Astrocyte (in vitro differentiated cells and primary cell): ENCODE measurements around the gene CHRNA5. TPM values are rescaled to one million over a fixed set of nuclear protein-coding genes. Genes with fewer than 3 reads are reported as not detected.

Experiments used
- DNase-seq: peaks from one replicate; pipeline ENCODE4 v3.0.0-alpha.2; 2010; ENCODE audit warnings: low read depth
- FAIRE-seq: peaks from 2 replicates; lab custom pipeline; 2011; peaks lifted over from hg19 to GRCh38; lab: Jason Lieb, UNC
- H2AFZ ChIP-seq: 2 replicates; pipeline ENCODE4 v1.6.0; 2012; ENCODE audit warnings: low read depth, low read length, inconsistent platforms
- H3K27ac ChIP-seq: 2 replicates; pipeline ENCODE4 v1.5.1; 2011; ENCODE audit warnings: low read depth, low read length, inconsistent platforms
- H3K27me3 ChIP-seq: 2 replicates; pipeline ENCODE4 v1.6.0; 2011; ENCODE audit warnings: low read length, inconsistent platforms; ENCODE audit not compliant: insufficient read depth
- H3K36me3 ChIP-seq: 2 replicates; pipeline ENCODE4 v1.5.1; 2011; ENCODE audit warnings: low read length, inconsistent platforms; ENCODE audit not compliant: insufficient read depth
- H3K4me1 ChIP-seq: 2 replicates; pipeline ENCODE4 v1.5.1; 2011; ENCODE audit warnings: low read length, inconsistent platforms; ENCODE audit not compliant: insufficient read depth
- H3K4me2 ChIP-seq: 2 replicates; pipeline ENCODE4 v1.6.0; 2012; ENCODE audit warnings: low read length, inconsistent platforms
- H3K4me3 ChIP-seq: 2 replicates; pipeline ENCODE4 v1.5.1; 2011; ENCODE audit warnings: low read depth, mild to moderate bottlenecking, low read length, inconsistent platforms; ENCODE audit not compliant: insufficient read depth
- H3K79me2 ChIP-seq: 2 replicates; pipeline ENCODE4 v1.6.0; 2012; ENCODE audit warnings: mild to moderate bottlenecking, low read length, inconsistent platforms; ENCODE audit not compliant: insufficient read depth
- H3K9ac ChIP-seq: 2 replicates; pipeline ENCODE4 v1.6.0; 2012; ENCODE audit warnings: mild to moderate bottlenecking, low read length, inconsistent platforms
- H3K9me3 ChIP-seq: 2 replicates; pipeline ENCODE4 v1.5.1; 2012; ENCODE audit warnings: low read depth, mild to moderate bottlenecking, low read length, inconsistent platforms; ENCODE audit not compliant: insufficient read depth
- H4K20me1 ChIP-seq: 2 replicates; pipeline ENCODE4 v1.6.0; 2012; ENCODE audit warnings: low read length, inconsistent platforms; ENCODE audit not compliant: insufficient read depth
- H3K27ac Mint-ChIP-seq: one replicate; pipeline ENCODE4 v1.8.0; 2021; ENCODE audit warnings: mild to moderate bottlenecking, mixed read lengths; ENCODE audit not compliant: unreplicated experiment
- H3K27me3 Mint-ChIP-seq: one replicate; pipeline ENCODE4 v1.8.0; 2021; ENCODE audit warnings: low read depth, mixed read lengths; ENCODE audit not compliant: unreplicated experiment
- H3K36me3 Mint-ChIP-seq: one replicate; pipeline ENCODE4 v1.8.0; 2021; ENCODE audit warnings: low read depth, mixed read lengths; ENCODE audit not compliant: unreplicated experiment
- H3K4me1 Mint-ChIP-seq: one replicate; pipeline ENCODE4 v1.8.0; 2021; ENCODE audit warnings: low read depth, mixed read lengths; ENCODE audit not compliant: unreplicated experiment
- H3K4me3 Mint-ChIP-seq: one replicate; pipeline ENCODE4 v1.8.0; 2021; ENCODE audit warnings: mild to moderate bottlenecking, moderate library complexity, mixed read lengths; ENCODE audit not compliant: unreplicated experiment
- H3K9me3 Mint-ChIP-seq: one replicate; pipeline ENCODE4 v1.8.0; 2021; ENCODE audit warnings: mild to moderate bottlenecking, mixed read lengths; ENCODE audit not compliant: unreplicated experiment
- CTCF ChIP-seq: IDR thresholded peaks from 2 replicates; pipeline ENCODE4 v1.5.1; 2011; ENCODE audit warnings: low read depth, mild to moderate bottlenecking, inconsistent platforms, low read length, moderate library complexity; ENCODE audit not compliant: insufficient read depth
- EZH2 ChIP-seq: IDR thresholded peaks from 2 replicates; pipeline ENCODE4 v1.6.1; 2012; ENCODE audit warnings: mild to moderate bottlenecking, low read length, inconsistent platforms; ENCODE audit not compliant: insufficient read depth
- total RNA-seq: library from RNA; stranded (reverse); gene quantifications from 2 replicates; pipeline ENCODE4 v1.2.1, GENCODE V29; 2021

CHRNA5 gene
- total RNA-seq, 1 donor from 2014 or later, result 2.5 TPM

DNA sequence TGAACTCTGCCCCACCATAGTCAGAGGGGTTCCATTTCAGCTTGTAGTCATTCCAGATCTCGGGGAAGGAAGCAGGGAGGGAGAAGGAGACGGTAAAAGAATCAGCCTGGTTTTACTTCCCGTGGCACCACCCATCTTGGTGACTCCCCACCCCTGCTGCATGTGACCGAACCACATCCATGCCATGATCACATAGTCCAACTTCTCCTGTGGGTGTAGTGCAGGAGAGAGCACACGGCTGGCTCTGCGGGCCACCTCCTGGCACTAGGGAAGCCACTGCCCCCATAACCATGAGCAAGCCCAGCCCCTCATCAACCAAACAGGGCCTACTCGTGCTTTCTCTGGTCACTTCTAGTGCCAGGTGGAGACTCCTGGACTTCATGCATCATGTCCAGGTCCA lies 51.8 kb downstream of the CHRNA5 start:
- no peak for FAIRE-seq
- H3K27me3 Mint-ChIP-seq, result peaks cover 47% of the 10 kb centered on the region
- H3K4me1 Mint-ChIP-seq, result peaks cover 2% of the 10 kb centered on the region

GRCh38 chr15:78617516-78617915 lies 52.2 kb downstream of the CHRNA5 start:
- Histone ChIP-seq H3K9me3 (no peaks in the 10 kb centered on the region), H3K4me1 (no peaks in the 10 kb centered on the region), H4K20me1 (no peaks in the 10 kb centered on the region), H3K9ac (no peak overlapping the region), H3K27ac (no peak overlapping the region), H2AFZ (no peak overlapping the region), H3K36me3 (no peaks in the 10 kb centered on the region), H3K4me3 (no peak overlapping the region), H3K27me3 (peaks cover 33% of the 10 kb centered on the region), H3K4me2 (no peak overlapping the region), H3K79me2 (no peaks in the 10 kb centered on the region)
- FAIRE-seq, result no peak
- Mint-ChIP-seq H3K4me1 (peaks cover 2% of the 10 kb centered on the region), H3K27ac (no peak overlapping the region), H3K27me3 (peaks cover 52% of the 10 kb centered on the region), H3K9me3 (peaks cover 2% of the 10 kb centered on the region), H3K4me3 (no peak overlapping the region), H3K36me3 (no peaks in the 10 kb centered on the region)
- TF ChIP-seq EZH2 (no peak), CTCF (no peak)
- no peak for DNase-seq

More for the DNA sequence above, 51.8 kb downstream of the CHRNA5 start:
- no peak overlapping the region for H3K4me3 Mint-ChIP-seq
- no peaks in the 10 kb centered on the region for H3K36me3 ChIP-seq
- no peak for DNase-seq
- no peaks in the 10 kb centered on the region for H3K36me3 Mint-ChIP-seq
- H3K4me1 ChIP-seq, result no peaks in the 10 kb centered on the region
- no peak overlapping the region for H3K9ac ChIP-seq
- H3K79me2 ChIP-seq, result no peaks in the 10 kb centered on the region
- peaks cover 29% of the 10 kb centered on the region for H3K27me3 ChIP-seq
- H3K9me3 Mint-ChIP-seq, result peaks cover 2% of the 10 kb centered on the region
- no peak overlapping the region for H3K27ac Mint-ChIP-seq
- no peak overlapping the region for H3K27ac ChIP-seq
- no peak overlapping the region for H2AFZ ChIP-seq
- H3K9me3 ChIP-seq, result no peaks in the 10 kb centered on the region
- no peak overlapping the region for H3K4me2 ChIP-seq
- H4K20me1 ChIP-seq, result no peaks in the 10 kb centered on the region
- TF ChIP-seq CTCF, result no peak
- no peak for TF ChIP-seq EZH2
- H3K4me3 ChIP-seq, result no peak overlapping the region

- Histone ChIP-seq H3K79me2 (no peaks in the 10 kb centered on the region), H3K4me3 (no peak overlapping the region), H3K4me2 (no peak overlapping the region), H3K27me3 (peaks cover 37% of the 10 kb centered on the region), H3K27ac (no peak overlapping the region), H3K36me3 (no peaks in the 10 kb centered on the region), H3K9ac (no peak overlapping the region), H2AFZ (no peak overlapping the region), H3K4me1 (no peaks in the 10 kb centered on the region), H4K20me1 (no peaks in the 10 kb centered on the region), H3K9me3 (no peaks in the 10 kb centered on the region)
- DNase-seq (no peak), FAIRE-seq (no peak)
- TF ChIP-seq EZH2 (no peak), CTCF (no peak)
- peaks cover 2% of the 10 kb centered on the region for H3K9me3 Mint-ChIP-seq
- H3K4me3 Mint-ChIP-seq, result no peak overlapping the region
- H3K27ac Mint-ChIP-seq, result no peak overlapping the region
- H3K36me3 Mint-ChIP-seq, result no peaks in the 10 kb centered on the region
- peaks cover 54% of the 10 kb centered on the region for H3K27me3 Mint-ChIP-seq
- peaks cover 2% of the 10 kb centered on the region for H3K4me1 Mint-ChIP-seq
These were observed 52.7 kb downstream of the CHRNA5 start for GRCh38 chr15:78618064-78618463.
